ENCODE results near the gene TULP4. TPM values are rescaled to one million over a fixed set of nuclear protein-coding genes. Genes with fewer than 3 reads are reported as not detected.

The TULP4 gene
- total RNA-seq, 1 experiment from 2014 or later, result 82.0 TPM

DNA sequence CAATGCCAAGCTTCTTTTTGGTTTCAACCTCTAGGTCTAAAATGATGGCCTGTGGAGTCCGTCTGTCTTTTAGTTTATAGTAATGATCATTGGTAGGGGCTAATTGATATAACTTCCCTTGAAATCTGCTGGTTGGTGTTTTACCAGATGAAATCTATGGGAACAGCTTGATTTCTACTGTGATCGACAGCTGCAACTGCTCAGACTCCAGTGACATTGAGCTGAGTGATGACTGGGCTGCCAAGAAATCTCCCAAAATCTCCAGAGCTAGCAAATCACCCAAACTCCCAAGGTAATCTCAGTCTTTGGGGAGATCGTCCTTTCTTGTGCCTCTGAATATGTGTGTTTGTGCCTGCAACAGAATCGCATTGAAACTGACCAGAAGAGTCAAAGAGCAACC, 177.2 kb downstream of the TULP4 start:
- Histone ChIP-seq H3K4me1 (ENCODE audit: insufficient read depth, low read length, poor library complexity, severe bottlenecking) (no peaks in the 10 kb centered on the region), H3K36me3 (ENCODE audit: insufficient read depth, low read length, poor library complexity, severe bottlenecking) (no peaks in the 10 kb centered on the region), H3K27me3 (replicated peaks; ENCODE audit: insufficient read depth, low read depth, low read length, poor library complexity) (no peaks in the 10 kb centered on the region), H3K9me3 (ENCODE audit: low read depth, low read length, poor library complexity, severe bottlenecking) (no peaks in the 10 kb centered on the region), H3K4me3 (ENCODE audit: low read depth, low read length, poor library complexity, severe bottlenecking) (no peak overlapping the region), H3K27ac (ENCODE audit: low read depth, low read length, poor library complexity, severe bottlenecking) (no peak overlapping the region)
- CTCF ChIA-PET, result no interaction called here
- BruUV-seq (replicated peaks), result no TSS peak
- DNase-seq (ENCODE audit: low spot score), result no peak
- no peak for TF ChIP-seq EZH2 (IDR thresholded peaks at IDR 0.05; ENCODE audit: borderline replicate concordance, low read depth, low read length, poor library complexity, severe bottlenecking)
- TF ChIP-seq, protein P1, sequence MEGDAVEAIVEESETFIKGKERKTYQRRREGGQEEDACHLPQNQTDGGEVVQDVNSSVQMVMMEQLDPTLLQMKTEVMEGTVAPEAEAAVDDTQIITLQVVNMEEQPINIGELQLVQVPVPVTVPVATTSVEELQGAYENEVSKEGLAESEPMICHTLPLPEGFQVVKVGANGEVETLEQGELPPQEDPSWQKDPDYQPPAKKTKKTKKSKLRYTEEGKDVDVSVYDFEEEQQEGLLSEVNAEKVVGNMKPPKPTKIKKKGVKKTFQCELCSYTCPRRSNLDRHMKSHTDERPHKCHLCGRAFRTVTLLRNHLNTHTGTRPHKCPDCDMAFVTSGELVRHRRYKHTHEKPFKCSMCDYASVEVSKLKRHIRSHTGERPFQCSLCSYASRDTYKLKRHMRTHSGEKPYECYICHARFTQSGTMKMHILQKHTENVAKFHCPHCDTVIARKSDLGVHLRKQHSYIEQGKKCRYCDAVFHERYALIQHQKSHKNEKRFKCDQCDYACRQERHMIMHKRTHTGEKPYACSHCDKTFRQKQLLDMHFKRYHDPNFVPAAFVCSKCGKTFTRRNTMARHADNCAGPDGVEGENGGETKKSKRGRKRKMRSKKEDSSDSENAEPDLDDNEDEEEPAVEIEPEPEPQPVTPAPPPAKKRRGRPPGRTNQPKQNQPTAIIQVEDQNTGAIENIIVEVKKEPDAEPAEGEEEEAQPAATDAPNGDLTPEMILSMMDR (conservative IDR thresholded peaks at IDR 0.05; ENCODE audit: low read depth, low read length), result no peak
- intact Hi-C loops (cut with micrococcal nuclease; ENCODE audit: unreplicated experiment), result no loop called here
- POLR2A ChIA-PET (ENCODE audit: low non-redundant PET), result interaction anchor here (0.6 kb wide), 2 partner anchors 16 to 28 kb away, joined by 3 read pairs; no protein-coding TSS in a partner anchor

DNA sequence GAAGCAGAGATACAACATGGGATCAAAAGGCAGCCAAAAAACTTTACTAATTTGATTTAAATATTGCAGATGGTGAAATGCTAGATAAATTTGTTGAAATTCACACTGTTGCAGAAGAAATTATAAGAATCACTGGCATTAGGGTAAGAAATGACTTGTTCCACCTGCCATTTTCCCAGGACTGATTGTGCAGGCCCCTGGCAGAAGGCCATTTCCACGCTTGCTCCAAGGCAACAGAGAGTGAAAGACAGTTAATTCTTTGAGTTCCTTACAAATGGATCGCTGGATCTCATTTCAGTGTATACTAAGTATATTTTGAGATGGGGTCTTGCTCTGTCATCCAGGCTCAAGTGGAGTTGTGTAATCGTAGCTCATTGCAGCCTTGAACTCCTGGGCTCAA, 180.6 kb downstream of the TULP4 start:
- Histone ChIP-seq H3K27me3 (replicated peaks; ENCODE audit: insufficient read depth, low read depth, low read length, poor library complexity) (no peaks in the 10 kb centered on the region), H3K4me3 (ENCODE audit: low read depth, low read length, poor library complexity, severe bottlenecking) (no peak overlapping the region), H3K9me3 (ENCODE audit: low read depth, low read length, poor library complexity, severe bottlenecking) (no peaks in the 10 kb centered on the region), H3K36me3 (ENCODE audit: insufficient read depth, low read length, poor library complexity, severe bottlenecking) (no peaks in the 10 kb centered on the region), H3K4me1 (ENCODE audit: insufficient read depth, low read length, poor library complexity, severe bottlenecking) (no peaks in the 10 kb centered on the region), H3K27ac (ENCODE audit: low read depth, low read length, poor library complexity, severe bottlenecking) (no peak overlapping the region)
- BruUV-seq (replicated peaks), result no TSS peak
- ChIA-PET CTCF (no interaction called here), POLR2A (ENCODE audit: low non-redundant PET) (no interaction called here)
- TF ChIP-seq, protein P1 (conservative IDR thresholded peaks at IDR 0.05; ENCODE audit: low read depth, low read length), result no peak
- TF ChIP-seq EZH2 (IDR thresholded peaks at IDR 0.05; ENCODE audit: borderline replicate concordance, low read depth, low read length, poor library complexity, severe bottlenecking), result no peak
- intact Hi-C loops (cut with micrococcal nuclease; ENCODE audit: unreplicated experiment), result no loop called here
- DNase-seq (ENCODE audit: low spot score), result no peak

DNA sequence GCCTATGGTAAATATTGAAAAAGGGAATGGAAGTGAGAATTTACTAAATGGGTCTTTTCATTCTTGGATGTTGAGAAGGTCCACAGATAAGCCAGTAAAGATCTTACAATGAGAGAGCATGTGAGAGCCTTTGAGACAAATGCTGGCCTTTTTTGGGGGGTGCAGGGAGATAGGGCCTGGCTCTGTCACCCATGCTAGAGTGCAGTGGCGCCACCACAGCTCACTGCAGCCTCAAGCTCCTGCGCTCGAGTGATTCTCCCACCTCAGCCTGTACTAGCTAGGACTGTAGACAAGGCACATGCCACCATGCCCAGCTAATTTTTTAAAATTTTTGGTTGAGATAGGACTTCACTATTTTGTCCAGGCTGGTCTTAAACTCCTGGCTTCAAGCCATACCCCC, 184.4 kb downstream of the TULP4 start:
- CTCF ChIA-PET, result interaction anchor here (0.6 kb wide), 1 partner anchor 201 kb away, joined by 4 read pairs; no protein-coding TSS in a partner anchor
- Histone ChIP-seq H3K9me3 (ENCODE audit: low read depth, low read length, poor library complexity, severe bottlenecking) (no peaks in the 10 kb centered on the region), H3K27ac (ENCODE audit: low read depth, low read length, poor library complexity, severe bottlenecking) (no peak overlapping the region), H3K27me3 (replicated peaks; ENCODE audit: insufficient read depth, low read depth, low read length, poor library complexity) (no peaks in the 10 kb centered on the region), H3K4me3 (ENCODE audit: low read depth, low read length, poor library complexity, severe bottlenecking) (no peak overlapping the region), H3K36me3 (ENCODE audit: insufficient read depth, low read length, poor library complexity, severe bottlenecking) (peaks cover 15% of the 10 kb centered on the region), H3K4me1 (ENCODE audit: insufficient read depth, low read length, poor library complexity, severe bottlenecking) (peaks cover 7% of the 10 kb centered on the region)
- intact Hi-C loops (cut with micrococcal nuclease; ENCODE audit: unreplicated experiment), result no loop called here
- TF ChIP-seq EZH2 (IDR thresholded peaks at IDR 0.05; ENCODE audit: borderline replicate concordance, low read depth, low read length, poor library complexity, severe bottlenecking), result no peak
- TF ChIP-seq, protein P1 (conservative IDR thresholded peaks at IDR 0.05; ENCODE audit: low read depth, low read length), result peak; percentile 50
- no TSS peak for BruUV-seq (replicated peaks)
- POLR2A ChIA-PET (ENCODE audit: low non-redundant PET), result no interaction called here
- no peak for DNase-seq (ENCODE audit: low spot score)

Measured in A673 (cell line).